PC-3 (cell line): ENCODE results near the gene ATXN10. TPM values are rescaled to one million over a fixed set of nuclear protein-coding genes. Genes with fewer than 3 reads are reported as not detected.

Source experiments
- ATAC-seq: fragments of 200-7000 bp; cut with Tn5 transposase; 2 replicates; pipeline ENCODE4 v1.9.1; 2020; ENCODE audit warnings: mild to moderate bottlenecking, moderate library complexity
- BruUV-seq: library from RNA; stranded (reverse); fragments of 400-500 nt; replicated peaks from 2 replicates; lab custom pipeline; 2021; lab: Mats Ljungman, UMichigan
- CTCF ChIA-PET: fragments of 300-600 bp; sonication (Branson Sonifier 250); formaldehyde crosslinking; loops from one replicate; lab custom pipeline; 2022; ENCODE audit warnings: antibody characterized with exemption; lab: Charles Lee
- POLR2A ChIA-PET: fragments of 300-600 bp; sonication (Branson Sonifier 250); formaldehyde crosslinking; loops from one replicate; lab custom pipeline; 2022; ENCODE audit warnings: antibody characterized with exemption; ENCODE audit not compliant: unreplicated experiment; lab: Charles Lee
- DNase-seq: peaks from one replicate; pipeline ENCODE4 v3.0.0-alpha.2; 2015
- H2AFZ ChIP-seq: fragments of 300-600 bp; sonication (generic); 2 replicates; pipeline ENCODE4 v1.6.0; 2016; ENCODE audit warnings: antibody characterized with exemption, low read length
- H3F3A ChIP-seq: fragments of 300-600 bp; sonication (generic); one replicate; pipeline ENCODE4 v1.6.0; 2017; ENCODE audit warnings: antibody characterized with exemption, low read length, control low read depth, mild to moderate bottlenecking; ENCODE audit not compliant: unreplicated experiment
- H3K27ac ChIP-seq: fragments of 300-600 bp; sonication (generic); 2 replicates; pipeline ENCODE4 v1.5.1; 2016; ENCODE audit warnings: mild to moderate bottlenecking, low read length
- H3K27me3 ChIP-seq: fragments of 300-600 bp; sonication (generic); 2 replicates; pipeline ENCODE4 v1.6.1; 2016; ENCODE audit warnings: low read length, mixed read lengths
- H3K36me3 ChIP-seq: fragments of 300-600 bp; sonication (generic); 2 replicates; pipeline ENCODE4 v1.6.1; 2016; ENCODE audit warnings: low read depth, mixed run types, low read length, mixed read lengths
- H3K4me1 ChIP-seq: fragments of 300-600 bp; sonication (generic); 2 replicates; pipeline ENCODE4 v1.5.1; 2016; ENCODE audit warnings: low read length; ENCODE audit not compliant: insufficient read depth
- H3K4me2 ChIP-seq: fragments of 300-600 bp; sonication (generic); 2 replicates; pipeline ENCODE4 v1.6.0; 2016; ENCODE audit warnings: low read length
- H3K4me3 ChIP-seq: fragments of 300-600 bp; sonication (generic); 2 replicates; pipeline ENCODE4 v1.5.1; 2016; ENCODE audit warnings: mild to moderate bottlenecking, low read length, mixed read lengths
- H3K79me2 ChIP-seq: fragments of 300-600 bp; sonication (generic); 2 replicates; pipeline ENCODE4 v1.6.1; 2017; ENCODE audit warnings: low read length, mixed read lengths
- H3K9ac ChIP-seq: fragments of 300-600 bp; sonication (generic); 2 replicates; pipeline ENCODE4 v1.6.0; 2016; ENCODE audit warnings: mild to moderate bottlenecking, low read length
- H3K9me2 ChIP-seq: fragments of 300-600 bp; sonication (generic); replicated peaks from 2 replicates; pipeline ENCODE4 v1.6.1; 2016; ENCODE audit warnings: mixed run types, low read length, mixed read lengths
- H3K9me3 ChIP-seq: fragments of 300-600 bp; sonication (generic); 2 replicates; pipeline ENCODE4 v1.6.1; 2016; ENCODE audit warnings: low read length, mixed read lengths
- H4K20me1 ChIP-seq: fragments of 300-600 bp; sonication (generic); 2 replicates; pipeline ENCODE4 v1.6.1; 2016; ENCODE audit warnings: low read length, mixed read lengths
- CTCF ChIP-seq: fragments of 300-600 bp; sonication (generic); conservative IDR thresholded peaks from 2 replicates; pipeline ENCODE4 v1.5.1; 2017; ENCODE audit warnings: antibody characterized with exemption, low read depth, mild to moderate bottlenecking, low read length
- EZH2 ChIP-seq: fragments of 300-600 bp; sonication (generic); IDR thresholded peaks from one replicate; pipeline ENCODE4 v1.6.1; 2017; ENCODE audit warnings: antibody characterized with exemption, mild to moderate bottlenecking, low read length; ENCODE audit not compliant: unreplicated experiment
- EZH2phosphoT487 ChIP-seq: fragments of 300-600 bp; sonication (generic); IDR thresholded peaks from 2 replicates; pipeline ENCODE4 v1.6.1; 2018; ENCODE audit warnings: mild to moderate bottlenecking, antibody characterized with exemption, low read length, borderline replicate concordance
- intact Hi-C: fragments of 100-400 bp; cut with micrococcal nuclease; formaldehyde crosslinking; loops from 2 replicates; pipeline ENCODE4 v1.9.0; 2023
- total RNA-seq: library from RNA; depleted of rRNA; stranded (reverse); fragments of >200 nt; gene quantifications from 2 replicates; pipeline ENCODE4 v1.2.3, GENCODE V29; 2014

The ATXN10 gene
- total RNA-seq, 1 experiment from 2014 or later, result 40.6 TPM

GRCh38 chr22:45769569-45770210, 98.1 kb downstream of the ATXN10 start:
- ATAC-seq (no peak), DNase-seq (no peak)
- H3K27me3 ChIP-seq, result no peaks in the 10 kb centered on the region
- H3K36me3 ChIP-seq, result no peaks in the 10 kb centered on the region
- 0 out of 2 replicates have a peak, but pooled peaks cover 13% of the 10 kb centered on the region for H3K79me2 ChIP-seq
- no peaks in the 10 kb centered on the region for H3K4me1 ChIP-seq
- intact Hi-C loops, result no loop called here
- CTCF ChIA-PET, result no interaction called here
- no peak overlapping the region for H3K4me2 ChIP-seq
- H2AFZ ChIP-seq, result no peak overlapping the region
- no peaks in the 10 kb centered on the region for H4K20me1 ChIP-seq
- H3K9ac ChIP-seq, result no peak overlapping the region
- BruUV-seq, result no TSS peak
- H3K27ac ChIP-seq, result no peak overlapping the region
- TF ChIP-seq CTCF (no peak), EZH2phosphoT487 (no peak), EZH2 (no peak)
- H3K9me3 ChIP-seq, result no peaks in the 10 kb centered on the region
- no peaks in the 10 kb centered on the region for H3F3A ChIP-seq
- POLR2A ChIA-PET, result no interaction called here
- no peaks in the 10 kb centered on the region for H3K9me2 ChIP-seq
- no peak overlapping the region for H3K4me3 ChIP-seq

DNA sequence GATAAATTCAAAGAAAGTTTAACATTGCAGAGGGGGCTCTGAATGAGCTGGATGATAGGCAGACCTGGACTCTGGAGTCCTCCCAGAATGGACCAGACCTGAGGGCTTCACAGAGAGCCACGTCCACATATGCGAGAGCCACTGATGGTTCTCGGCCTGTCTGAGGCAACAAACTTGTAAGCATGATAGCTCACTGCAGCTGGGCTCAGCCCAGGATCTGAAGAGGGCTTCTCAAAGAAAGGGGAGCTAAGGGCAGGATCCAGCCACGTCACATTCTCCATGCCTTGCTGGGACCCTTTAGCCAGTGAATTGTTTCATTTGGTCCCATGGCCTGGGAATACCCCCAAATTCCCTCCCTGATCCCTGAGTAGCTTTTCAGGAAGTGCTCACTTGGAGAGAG, 98.9 kb downstream of the ATXN10 start:
- no peaks in the 10 kb centered on the region for H3K27me3 ChIP-seq
- no peak for TF ChIP-seq EZH2
- no peak for TF ChIP-seq CTCF
- TF ChIP-seq EZH2phosphoT487, result no peak
- no peak overlapping the region for H3K9ac ChIP-seq
- no peaks in the 10 kb centered on the region for H4K20me1 ChIP-seq
- H3F3A ChIP-seq, result no peaks in the 10 kb centered on the region
- ChIA-PET CTCF (no interaction called here), POLR2A (no interaction called here)
- H3K36me3 ChIP-seq, result no peaks in the 10 kb centered on the region
- H3K4me3 ChIP-seq, result no peak overlapping the region
- no peaks in the 10 kb centered on the region for H3K4me1 ChIP-seq
- BruUV-seq, result no TSS peak
- no peak overlapping the region for H3K4me2 ChIP-seq
- no peak overlapping the region for H3K27ac ChIP-seq
- ATAC-seq, result no peak
- intact Hi-C loops, result no loop called here
- H3K9me3 ChIP-seq, result no peaks in the 10 kb centered on the region
- no peak for DNase-seq
- no peaks in the 10 kb centered on the region for H3K9me2 ChIP-seq
- no peak overlapping the region for H2AFZ ChIP-seq
- 0 out of 2 replicates have a peak, but pooled peaks cover 16% of the 10 kb centered on the region for H3K79me2 ChIP-seq

DNA sequence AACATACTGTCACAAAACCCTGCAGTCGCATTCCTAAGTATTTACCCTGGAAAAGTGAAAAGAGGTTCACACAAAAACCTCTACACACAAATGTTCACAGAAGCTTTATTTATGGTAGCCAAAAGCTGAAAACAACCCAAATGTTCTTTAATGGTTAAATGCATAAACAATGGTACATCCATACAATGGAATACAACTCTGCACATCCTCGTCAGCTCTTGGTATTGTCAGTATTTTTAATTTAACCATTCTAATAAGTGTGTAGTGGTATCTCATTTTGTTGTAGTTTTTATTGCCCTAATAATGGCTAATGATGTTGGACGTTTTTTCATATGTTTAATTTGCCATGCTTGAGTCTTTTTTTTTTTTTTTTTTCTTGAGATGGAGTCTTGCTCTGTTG, 99.4 kb downstream of the ATXN10 start:
- Histone ChIP-seq H3K79me2 (peaks cover 16% of the 10 kb centered on the region; the same call in 1 of the 2 replicates), H3K4me1 (peaks cover 3% of the 10 kb centered on the region), H3K4me3 (no peak overlapping the region), H3K4me2 (no peak overlapping the region), H2AFZ (no peak overlapping the region), H3F3A (no peaks in the 10 kb centered on the region), H3K9me3 (no peaks in the 10 kb centered on the region), H3K27ac (no peak overlapping the region), H3K36me3 (no peaks in the 10 kb centered on the region), H3K9ac (no peak overlapping the region), H4K20me1 (no peaks in the 10 kb centered on the region), H3K9me2 (no peaks in the 10 kb centered on the region), H3K27me3 (no peaks in the 10 kb centered on the region)
- CTCF ChIA-PET, result no interaction called here
- no peak for DNase-seq
- POLR2A ChIA-PET, result no interaction called here
- no TSS peak for BruUV-seq
- ATAC-seq, result no peak
- intact Hi-C loops, result no loop called here
- no peak for TF ChIP-seq EZH2phosphoT487
- TF ChIP-seq CTCF, result no peak
- no peak for TF ChIP-seq EZH2
